AG09319 (cell line): ENCODE results near the gene SLC17A9.
A peak's percentile ranks its signal among the peaks of the same experiment; 100 is the strongest.
"Not testable (repeated sequence)": the region's sequence is repeated elsewhere in the genome, so short reads cannot be mapped to it uniquely, and the experiment has no call there.

Experiments
- DNase-seq: peaks from one replicate; pipeline ENCODE4 v3.0.0-alpha.2; 2010; ENCODE audit warnings: low read depth; ENCODE audit errors: extremely low read depth
- TF ChIP-seq, protein P1 (sequence below): IDR thresholded peaks from 2 replicates; pipeline ENCODE4 v1.5.1; 2011; ENCODE audit warnings: low read depth, mild to moderate bottlenecking, inconsistent platforms, low read length, moderate library complexity

SLC17A9 gene

DNA sequence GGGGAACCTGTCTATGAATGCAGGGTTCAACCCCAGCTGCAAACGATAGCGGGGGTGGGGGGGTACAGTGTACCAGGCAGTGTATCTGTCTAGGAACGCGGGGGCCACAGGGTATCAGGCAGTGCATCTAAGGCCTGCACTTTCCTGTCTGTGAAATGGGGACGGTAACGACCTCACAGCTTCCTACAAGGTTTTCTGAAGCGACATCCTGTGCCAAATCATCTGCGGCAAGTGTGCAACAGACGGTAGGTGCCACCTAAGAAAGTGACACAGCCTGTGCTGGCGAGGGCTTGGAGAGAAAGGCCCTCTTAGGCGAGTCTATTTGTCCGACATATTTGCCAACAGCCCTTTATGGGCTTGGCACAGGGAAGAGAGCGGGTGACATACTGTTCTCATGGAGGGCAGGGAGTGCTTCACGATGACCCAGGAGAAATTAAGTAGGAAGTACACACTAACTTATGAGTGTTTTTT is 30.0 kb upstream of the SLC17A9 start:
- TF ChIP-seq, protein P1, sequence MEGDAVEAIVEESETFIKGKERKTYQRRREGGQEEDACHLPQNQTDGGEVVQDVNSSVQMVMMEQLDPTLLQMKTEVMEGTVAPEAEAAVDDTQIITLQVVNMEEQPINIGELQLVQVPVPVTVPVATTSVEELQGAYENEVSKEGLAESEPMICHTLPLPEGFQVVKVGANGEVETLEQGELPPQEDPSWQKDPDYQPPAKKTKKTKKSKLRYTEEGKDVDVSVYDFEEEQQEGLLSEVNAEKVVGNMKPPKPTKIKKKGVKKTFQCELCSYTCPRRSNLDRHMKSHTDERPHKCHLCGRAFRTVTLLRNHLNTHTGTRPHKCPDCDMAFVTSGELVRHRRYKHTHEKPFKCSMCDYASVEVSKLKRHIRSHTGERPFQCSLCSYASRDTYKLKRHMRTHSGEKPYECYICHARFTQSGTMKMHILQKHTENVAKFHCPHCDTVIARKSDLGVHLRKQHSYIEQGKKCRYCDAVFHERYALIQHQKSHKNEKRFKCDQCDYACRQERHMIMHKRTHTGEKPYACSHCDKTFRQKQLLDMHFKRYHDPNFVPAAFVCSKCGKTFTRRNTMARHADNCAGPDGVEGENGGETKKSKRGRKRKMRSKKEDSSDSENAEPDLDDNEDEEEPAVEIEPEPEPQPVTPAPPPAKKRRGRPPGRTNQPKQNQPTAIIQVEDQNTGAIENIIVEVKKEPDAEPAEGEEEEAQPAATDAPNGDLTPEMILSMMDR: no peak
- no peak for DNase-seq

GRCh38 chr20:62923059-62923668 is 29.3 kb upstream of the SLC17A9 start:
- DNase-seq: not testable (repeated sequence)

DNA sequence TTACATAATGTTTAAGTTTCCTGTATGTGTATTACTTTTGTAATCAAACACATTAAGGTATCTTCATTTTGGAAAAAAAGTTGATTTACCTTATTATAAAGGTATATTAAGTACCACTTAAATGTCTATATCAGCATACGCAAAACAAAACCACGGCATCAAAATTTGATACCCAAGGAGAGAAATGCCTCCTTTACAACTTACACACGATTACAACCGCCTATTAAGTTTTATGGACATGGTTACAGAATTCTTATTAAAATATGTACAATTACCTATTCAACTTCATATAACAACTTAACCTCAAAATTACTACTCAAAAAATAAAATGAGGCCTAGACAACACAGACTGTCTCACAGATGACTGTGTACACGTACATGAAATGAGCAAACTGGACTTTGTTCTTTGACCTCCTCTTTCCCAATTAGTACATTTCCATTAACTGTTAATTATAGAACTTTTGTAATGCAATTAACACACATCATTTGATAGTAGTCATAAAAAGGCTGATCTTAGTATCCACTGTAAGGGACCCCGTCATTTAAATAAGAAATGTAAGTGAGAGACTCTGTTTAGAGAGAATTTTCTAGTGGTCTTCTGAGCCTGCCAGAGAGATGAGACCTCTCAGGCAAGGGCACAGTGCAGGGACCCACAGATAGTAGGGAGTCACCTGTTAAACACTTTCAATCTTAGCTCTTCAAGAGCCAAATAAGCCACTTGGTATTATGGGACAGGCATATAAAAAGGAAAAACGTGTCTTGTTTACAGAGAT is 28.7 kb upstream of the SLC17A9 start:
- TF ChIP-seq, protein P1: no peak
- DNase-seq: no peak

DNA sequence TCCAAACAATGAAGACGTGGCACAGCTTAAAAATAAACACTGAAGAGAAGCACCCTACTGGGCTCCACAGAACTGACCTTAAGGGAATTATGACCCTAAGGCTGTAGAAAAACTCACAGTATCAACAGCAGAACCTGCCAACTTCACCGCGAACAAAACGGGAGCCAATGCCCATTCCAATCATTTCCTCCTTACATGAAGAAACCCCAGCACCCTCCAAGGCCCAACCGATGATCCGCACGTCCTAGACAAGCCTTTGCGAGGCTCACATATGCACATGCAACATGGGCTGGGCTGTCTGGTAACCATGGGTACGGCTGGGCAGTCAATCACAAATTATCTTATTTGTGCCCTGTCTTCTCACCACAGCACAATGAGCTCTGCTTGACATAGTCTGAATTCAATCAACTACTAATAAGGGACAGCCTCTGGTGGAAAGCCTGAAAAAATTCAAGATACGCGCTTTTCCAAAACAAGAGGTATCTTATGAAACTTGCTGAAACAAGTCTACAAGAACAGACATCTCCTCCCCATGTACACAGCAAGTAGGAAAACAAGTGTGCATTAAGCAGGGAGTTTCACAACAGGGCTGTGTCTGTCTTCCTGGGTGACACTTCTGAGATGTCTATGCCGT is 27.9 kb upstream of the SLC17A9 start:
- DNase-seq: no peak
- TF ChIP-seq, protein P1: no peak

GRCh38 chr20:62925076-62925419 is 27.5 kb upstream of the SLC17A9 start:
- DNase-seq: no peak
- TF ChIP-seq, protein P1: no peak

- DNase-seq: no peak
- TF ChIP-seq, protein P1: no peak
Measured at GRCh38 chr20:62925420-62926228, 26.9 kb upstream of the SLC17A9 start.

DNA sequence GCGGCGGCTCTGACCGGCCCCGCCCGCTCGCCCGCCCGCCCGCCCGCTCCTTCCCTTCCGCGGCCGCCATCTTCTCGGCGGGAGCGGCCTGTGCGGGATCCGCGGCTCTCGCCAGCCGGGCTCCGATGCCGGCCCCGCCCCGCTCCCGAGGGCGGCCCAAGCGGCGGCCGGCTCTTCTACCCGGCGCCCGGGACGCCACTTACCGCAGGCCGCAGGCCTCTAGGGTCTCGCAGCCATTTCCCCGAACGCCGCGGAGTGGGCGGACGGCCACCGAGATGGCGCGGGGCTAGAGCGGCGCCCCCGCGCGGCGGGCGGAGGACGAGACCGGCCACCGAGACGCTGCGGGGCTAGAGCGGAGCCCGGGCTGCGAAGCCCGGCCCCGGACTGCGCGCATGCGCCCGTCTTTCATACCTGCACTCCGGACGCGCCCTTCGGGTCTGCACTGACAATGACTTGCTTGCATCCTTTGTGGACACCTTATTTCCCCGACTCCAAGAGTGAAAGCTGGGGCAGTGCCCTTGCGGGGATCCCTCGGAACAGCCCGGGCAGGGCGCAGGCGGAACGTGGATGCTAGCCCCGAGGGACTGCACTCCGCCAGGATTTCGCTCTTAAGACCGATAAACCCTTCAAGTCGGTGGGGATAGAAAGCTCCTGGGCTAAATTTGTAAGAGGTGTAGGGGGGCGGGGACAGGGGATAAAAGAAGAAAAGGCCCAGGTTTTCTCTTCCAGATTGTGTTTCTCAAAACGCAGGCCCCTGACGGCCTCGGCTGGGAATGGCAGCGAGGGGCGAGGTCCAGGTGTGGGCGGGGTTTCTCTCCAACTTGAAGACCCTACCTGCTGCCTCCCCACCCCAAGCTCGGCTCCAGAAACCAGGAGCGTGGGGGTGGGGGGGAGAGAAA is 26.0 kb upstream of the SLC17A9 start, which contains the start of gene DIDO1:
DIDO1 (minus strand) TSS at position 277 of the 899 bp plus-strand sequence.
- TF ChIP-seq, protein P1: peak; percentile 35
- DNase-seq: peak; percentile 57
